Mammary epithelial cell (primary cell): ENCODE results near the gene CDK19.

ENCODE experiments used
- EZH2 ChIP-seq: IDR thresholded peaks from 2 replicates; pipeline ENCODE4 v1.6.1; 2012; ENCODE audit warnings: low read length, inconsistent platforms, borderline replicate concordance
- TF ChIP-seq, protein P1 (sequence below), 2 donors: IDR thresholded peaks in 1 of 2; conservative IDR thresholded peaks in 1 of 2; 2 replicates each; pipeline ENCODE4 v1.5.1; 2011 to 2012; ENCODE audit warnings: inconsistent platforms in 2 of 2, low read length in 2 of 2, mild to moderate bottlenecking in 2 of 2, control low read depth in 1 of 2, low read depth in 1 of 2; ENCODE audit not compliant: insufficient read depth in 1 of 2; ENCODE audit errors: extremely low read depth in 1 of 2

DNA sequence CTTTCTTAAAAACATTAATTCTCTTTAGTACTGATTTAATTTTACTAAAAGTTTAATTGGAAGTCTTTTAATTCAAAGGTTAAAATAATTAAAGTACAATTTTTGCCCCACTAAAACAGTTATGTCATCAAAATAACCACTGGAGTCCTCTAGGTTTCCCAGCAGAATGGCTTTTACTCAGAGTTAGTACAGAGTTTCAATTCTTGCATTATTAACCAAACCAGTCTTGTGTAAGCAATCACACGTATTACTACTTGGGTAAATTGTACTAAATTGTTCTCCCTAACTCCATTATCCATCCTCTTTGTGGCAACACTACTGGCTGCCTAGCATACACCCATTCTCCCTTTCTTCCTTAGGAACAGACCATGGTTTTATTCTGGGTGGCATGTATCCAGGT lies 36.9 kb downstream of the CDK19 start:
- TF ChIP-seq, protein P1, sequence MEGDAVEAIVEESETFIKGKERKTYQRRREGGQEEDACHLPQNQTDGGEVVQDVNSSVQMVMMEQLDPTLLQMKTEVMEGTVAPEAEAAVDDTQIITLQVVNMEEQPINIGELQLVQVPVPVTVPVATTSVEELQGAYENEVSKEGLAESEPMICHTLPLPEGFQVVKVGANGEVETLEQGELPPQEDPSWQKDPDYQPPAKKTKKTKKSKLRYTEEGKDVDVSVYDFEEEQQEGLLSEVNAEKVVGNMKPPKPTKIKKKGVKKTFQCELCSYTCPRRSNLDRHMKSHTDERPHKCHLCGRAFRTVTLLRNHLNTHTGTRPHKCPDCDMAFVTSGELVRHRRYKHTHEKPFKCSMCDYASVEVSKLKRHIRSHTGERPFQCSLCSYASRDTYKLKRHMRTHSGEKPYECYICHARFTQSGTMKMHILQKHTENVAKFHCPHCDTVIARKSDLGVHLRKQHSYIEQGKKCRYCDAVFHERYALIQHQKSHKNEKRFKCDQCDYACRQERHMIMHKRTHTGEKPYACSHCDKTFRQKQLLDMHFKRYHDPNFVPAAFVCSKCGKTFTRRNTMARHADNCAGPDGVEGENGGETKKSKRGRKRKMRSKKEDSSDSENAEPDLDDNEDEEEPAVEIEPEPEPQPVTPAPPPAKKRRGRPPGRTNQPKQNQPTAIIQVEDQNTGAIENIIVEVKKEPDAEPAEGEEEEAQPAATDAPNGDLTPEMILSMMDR (conservative IDR thresholded peaks at IDR 0.05 in 1 of 2, IDR thresholded peaks at IDR 0.05 in 1 of 2; ENCODE audit: extremely low read depth in 1 of 2, insufficient read depth in 1 of 2, low read depth in 1 of 2, low read length in 2 of 2): no peak
- TF ChIP-seq EZH2: no peak
